Measurements from ENCODE around the gene SIRT6.
"Not testable (repeated sequence)": the region's sequence is repeated elsewhere in the genome, so short reads cannot be mapped to it uniquely, and the experiment has no call there.

SIRT6 gene

DNA sequence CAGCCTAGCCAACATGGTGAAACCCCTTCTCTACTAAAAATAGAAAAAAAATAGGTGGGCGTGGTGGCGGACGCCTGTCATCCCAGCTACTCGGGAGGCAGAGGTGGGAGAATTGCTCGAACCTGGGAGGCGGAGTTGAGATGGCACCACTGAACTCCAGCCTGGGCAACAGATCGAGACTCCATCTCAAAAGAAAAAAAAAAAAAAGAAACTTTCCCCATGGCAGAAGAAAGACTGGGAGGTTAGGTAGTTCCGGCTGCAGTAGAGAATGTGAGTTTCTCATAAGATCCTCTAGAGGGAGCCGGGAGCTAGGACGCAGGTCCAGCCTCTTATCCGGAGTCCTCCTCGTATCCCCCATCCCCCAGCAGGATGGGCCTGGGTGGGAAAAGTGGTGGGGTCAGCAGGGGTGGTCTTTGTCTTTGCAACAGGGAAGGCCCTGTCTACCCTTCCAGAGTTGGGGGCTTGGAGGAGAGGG, 42.1 kb downstream of the SIRT6 start:
- Mint-ChIP-seq H3K36me3 (ENCODE audit: low read depth) (no peaks in the 10 kb centered on the region), H3K27ac (no peak overlapping the region), H3K27me3 (peaks cover 3% of the 10 kb centered on the region), H3K9me3 (no peaks in the 10 kb centered on the region), H3K4me3 (no peak overlapping the region), H3K4me1 (peaks cover 9% of the 10 kb centered on the region)
- DNase-seq = peak; percentile 25
- peak; percentile 71 for ATAC-seq

DNA sequence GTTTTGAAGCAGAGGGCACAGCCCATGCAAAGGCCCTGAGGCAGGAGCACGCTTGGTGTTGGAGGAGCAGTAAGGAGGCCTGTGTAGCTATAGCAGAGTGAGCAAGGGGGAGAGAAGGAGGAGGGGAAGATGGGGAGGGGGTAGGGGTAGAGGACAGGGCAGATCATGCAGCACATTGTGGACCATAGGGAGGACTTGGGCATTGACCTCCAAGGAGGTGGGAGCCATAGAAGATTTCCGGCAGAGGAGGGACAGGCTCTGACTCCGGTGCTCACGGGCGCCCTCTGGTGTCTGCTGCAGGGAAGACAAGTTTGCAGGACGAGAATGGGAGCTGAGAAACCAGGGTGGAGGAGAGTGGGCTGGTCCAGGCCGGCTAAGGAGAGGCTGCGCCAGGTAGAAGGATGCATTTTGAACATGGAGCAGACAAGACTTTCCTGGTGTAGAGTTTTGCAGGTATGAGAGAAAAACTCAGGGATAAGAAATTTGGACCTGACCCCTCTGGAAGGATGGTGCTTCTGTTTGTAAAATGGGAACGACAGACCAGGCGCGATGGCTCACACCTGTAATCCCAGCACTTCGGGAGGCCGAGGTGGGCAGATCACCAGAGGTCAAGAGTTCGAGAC, 42.6 kb downstream of the SIRT6 start:
- no peaks in the 10 kb centered on the region for H3K36me3 Mint-ChIP-seq (ENCODE audit: low read depth)
- peaks cover 3% of the 10 kb centered on the region for H3K27me3 Mint-ChIP-seq
- DNase-seq (peak; percentile 95), ATAC-seq (peak; percentile 89)
- peaks cover 9% of the 10 kb centered on the region for H3K4me1 Mint-ChIP-seq
- H3K9me3 Mint-ChIP-seq = no peaks in the 10 kb centered on the region
- H3K4me3 Mint-ChIP-seq = peak overlapping the region; percentile 55
- H3K27ac Mint-ChIP-seq = no peak overlapping the region

DNA sequence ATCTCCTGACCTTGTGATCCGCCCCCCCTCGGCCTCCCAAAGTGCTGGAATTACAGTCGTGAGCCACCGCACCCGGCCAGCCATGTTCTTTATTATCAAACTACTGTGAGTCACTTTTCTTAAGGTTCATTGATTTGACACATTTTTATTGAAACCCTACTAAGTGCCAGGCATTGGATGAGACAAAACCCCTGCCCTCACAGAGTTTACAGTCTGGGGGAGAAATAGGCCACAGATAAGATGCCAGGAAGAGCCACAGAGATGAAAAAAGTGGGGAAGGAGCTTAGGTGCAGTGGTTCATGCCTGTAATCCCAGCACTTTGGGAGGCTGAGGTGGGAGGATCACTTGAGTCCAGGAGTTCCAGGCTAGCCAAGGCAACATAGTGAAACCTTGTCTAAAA, 43.9 kb downstream of the SIRT6 start:
- no peaks in the 10 kb centered on the region for H3K36me3 Mint-ChIP-seq (ENCODE audit: low read depth)
- H3K4me1 Mint-ChIP-seq = peaks cover 9% of the 10 kb centered on the region
- no peak overlapping the region for H3K27ac Mint-ChIP-seq
- no peak for DNase-seq
- ATAC-seq = no peak
- no peak overlapping the region for H3K4me3 Mint-ChIP-seq
- H3K9me3 Mint-ChIP-seq = no peaks in the 10 kb centered on the region
- H3K27me3 Mint-ChIP-seq = no peaks in the 10 kb centered on the region

GRCh38 chr19:4136680-4137088, 45.7 kb downstream of the SIRT6 start:
- DNase-seq (no peak), ATAC-seq (no peak)
- no peak overlapping the region for H3K4me3 Mint-ChIP-seq
- H3K27me3 Mint-ChIP-seq = no peaks in the 10 kb centered on the region
- H3K9me3 Mint-ChIP-seq = no peaks in the 10 kb centered on the region
- H3K36me3 Mint-ChIP-seq (ENCODE audit: low read depth) = no peaks in the 10 kb centered on the region
- peaks cover 9% of the 10 kb centered on the region for H3K4me1 Mint-ChIP-seq
- H3K27ac Mint-ChIP-seq = no peak overlapping the region

DNA sequence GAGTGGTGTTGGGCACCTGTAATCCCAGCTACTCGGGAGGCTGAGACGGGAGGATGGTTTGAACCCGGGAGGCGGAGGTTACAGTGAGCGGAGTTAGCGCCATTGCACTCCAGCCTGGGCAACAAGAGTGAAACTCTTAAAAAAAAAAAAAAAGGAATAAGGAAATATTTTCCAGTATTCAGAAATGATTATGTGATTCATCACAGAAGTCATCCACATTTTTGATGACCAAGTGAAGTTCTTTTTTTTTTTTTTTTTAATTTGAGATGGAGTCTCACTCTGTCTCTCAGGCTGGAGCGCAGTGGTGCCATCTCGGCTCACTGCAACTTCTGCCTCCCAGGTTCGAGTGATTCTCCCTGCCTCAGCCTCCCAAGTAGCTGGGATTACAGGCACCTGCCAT, 47.0 kb downstream of the SIRT6 start:
- not testable (repeated sequence) for H3K27me3 Mint-ChIP-seq; H3K36me3 Mint-ChIP-seq (ENCODE audit: low read depth); H3K9me3 Mint-ChIP-seq; DNase-seq; H3K4me3 Mint-ChIP-seq; ATAC-seq; H3K4me1 Mint-ChIP-seq; H3K27ac Mint-ChIP-seq

- no peaks in the 10 kb centered on the region for H3K4me1 Mint-ChIP-seq
- DNase-seq = no peak
- H3K9me3 Mint-ChIP-seq = no peaks in the 10 kb centered on the region
- ATAC-seq = no peak
- H3K36me3 Mint-ChIP-seq (ENCODE audit: low read depth) = no peaks in the 10 kb centered on the region
- no peak overlapping the region for H3K4me3 Mint-ChIP-seq
- no peak overlapping the region for H3K27ac Mint-ChIP-seq
- H3K27me3 Mint-ChIP-seq = no peaks in the 10 kb centered on the region
Measured at GRCh38 chr19:4134351-4134750, 48.0 kb downstream of the SIRT6 start.

GRCh38 chr19:4130744-4131438, 51.5 kb downstream of the SIRT6 start:
- Mint-ChIP-seq H3K27me3 (no peaks in the 10 kb centered on the region), H3K36me3 (ENCODE audit: low read depth) (no peaks in the 10 kb centered on the region), H3K27ac (no peak overlapping the region), H3K4me1 (no peaks in the 10 kb centered on the region), H3K9me3 (no peaks in the 10 kb centered on the region), H3K4me3 (no peak overlapping the region)
- ATAC-seq (peak; percentile 40), DNase-seq (no peak)

DNA sequence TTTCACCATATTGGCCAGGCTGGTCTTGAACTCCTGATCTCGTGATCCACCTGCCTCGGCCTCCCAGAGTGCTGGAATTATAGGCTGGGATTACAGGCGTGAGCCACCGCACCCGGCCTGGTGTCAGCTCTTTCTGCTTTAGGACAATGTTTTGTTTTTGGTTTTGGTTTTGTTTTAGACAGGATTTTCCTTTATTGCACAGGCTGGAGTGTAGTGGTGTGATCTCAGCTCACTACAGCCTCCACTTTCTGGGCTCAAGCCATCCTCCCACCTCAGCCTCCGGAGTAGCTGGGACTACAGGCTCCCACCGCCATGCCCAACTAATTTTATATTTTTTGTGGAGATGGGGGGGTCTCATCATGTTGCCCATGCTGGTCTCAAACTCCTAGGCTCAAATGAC, 53.3 kb downstream of the SIRT6 start:
- DNase-seq; H3K36me3 Mint-ChIP-seq (ENCODE audit: low read depth); H3K4me1 Mint-ChIP-seq; H3K27ac Mint-ChIP-seq; ATAC-seq; H3K9me3 Mint-ChIP-seq; H3K27me3 Mint-ChIP-seq; H3K4me3 Mint-ChIP-seq: not testable (repeated sequence)

GRCh38 chr19:4127322-4127721, 55.0 kb downstream of the SIRT6 start:
- H3K9me3 Mint-ChIP-seq; H3K36me3 Mint-ChIP-seq (ENCODE audit: low read depth); H3K27ac Mint-ChIP-seq; H3K4me3 Mint-ChIP-seq; H3K27me3 Mint-ChIP-seq; DNase-seq; ATAC-seq: not testable (repeated sequence)
- H3K4me1 Mint-ChIP-seq = peaks cover 14% of the 10 kb centered on the region

GRCh38 chr19:4124638-4125037, 57.7 kb downstream of the SIRT6 start:
- H3K27ac Mint-ChIP-seq = peak overlapping the region; percentile 82
- H3K4me1 Mint-ChIP-seq = peaks cover 17% of the 10 kb centered on the region
- peak overlapping the region; percentile 95 for H3K4me3 Mint-ChIP-seq
- H3K36me3 Mint-ChIP-seq (ENCODE audit: low read depth) = peaks cover 5% of the 10 kb centered on the region
- H3K9me3 Mint-ChIP-seq = no peaks in the 10 kb centered on the region
- ATAC-seq = no peak
- no peaks in the 10 kb centered on the region for H3K27me3 Mint-ChIP-seq
- DNase-seq = no peak

All from activated naive CD8-positive, alpha-beta T cell treated with anti-CD3 and anti-CD28 coated beads, Interleukin-2, amount 50 U/mL, for 24 hours (primary cell).